Calu3 (cell line): Measurements from ENCODE around the gene B9D1. TPM values are rescaled to one million over a fixed set of nuclear protein-coding genes. Genes with fewer than 3 reads are reported as not detected.

Experiments
- BruUV-seq: library from RNA; stranded (reverse); fragments of 400-500 nt; replicated peaks from 2 replicates; lab custom pipeline; 2021; lab: Mats Ljungman, UMichigan
- CTCF ChIA-PET: fragments of 300-600 bp; sonication (Branson Sonifier 250); formaldehyde crosslinking; loops from one replicate; lab custom pipeline; 2022; ENCODE audit warnings: antibody characterized with exemption; lab: Charles Lee
- DNase-seq: peaks from one replicate; pipeline ENCODE4 v3.0.0; 2022
- H3K27ac Mint-ChIP-seq: one replicate; pipeline ENCODE4 v1.8.0; 2022; ENCODE audit warnings: mixed read lengths; ENCODE audit not compliant: unreplicated experiment
- H3K27me3 Mint-ChIP-seq: one replicate; pipeline ENCODE4 v1.8.0; 2022; ENCODE audit warnings: mixed read lengths; ENCODE audit not compliant: unreplicated experiment
- H3K36me3 Mint-ChIP-seq: one replicate; pipeline ENCODE4 v1.8.0; 2022; ENCODE audit warnings: mild to moderate bottlenecking, moderate library complexity, mixed read lengths; ENCODE audit not compliant: insufficient read depth, unreplicated experiment
- H3K4me1 Mint-ChIP-seq: one replicate; pipeline ENCODE4 v1.8.0; 2022; ENCODE audit warnings: mild to moderate bottlenecking, low read depth, mixed read lengths; ENCODE audit not compliant: unreplicated experiment
- H3K4me3 Mint-ChIP-seq: one replicate; pipeline ENCODE4 v1.8.0; 2022; ENCODE audit warnings: mild to moderate bottlenecking, low read depth, moderate library complexity, mixed read lengths; ENCODE audit not compliant: unreplicated experiment
- H3K9me3 Mint-ChIP-seq: one replicate; pipeline ENCODE4 v1.8.0; 2022; ENCODE audit warnings: low read depth, mixed read lengths; ENCODE audit not compliant: unreplicated experiment
- CTCF ChIP-seq: fragments of 200-600 bp; IDR thresholded peaks from one replicate; pipeline ENCODE4 v1.8.0; 2022; ENCODE audit warnings: antibody characterized with exemption; ENCODE audit not compliant: unreplicated experiment
- intact Hi-C: fragments of 100-400 bp; cut with micrococcal nuclease; formaldehyde crosslinking; loops from one replicate; pipeline ENCODE4 v1.10.0; 2022; ENCODE audit not compliant: unreplicated experiment
- total RNA-seq: library from RNA; stranded (reverse); gene quantifications from 2 replicates; pipeline ENCODE4 v1.2.3, GENCODE V29; 2022

The B9D1 gene
- total RNA-seq, 1 experiment from 2014 or later: 14.1 TPM

- no peaks in the 10 kb centered on the region for H3K27me3 Mint-ChIP-seq
- no peaks in the 10 kb centered on the region for H3K4me1 Mint-ChIP-seq
- CTCF ChIA-PET: no interaction called here
These were observed 25.5 kb upstream of the B9D1 start for GRCh38 chr17:19387921-19388521.

GRCh38 chr17:19386974-19387920, 24.7 kb upstream of the B9D1 start, which contains the start of gene MFAP4:
TSS of gene MFAP4 (minus strand) at chr17:19387190. CDS start at chr17:19387155, 35 bp downstream.
- CTCF ChIA-PET: interaction anchor here (0.6 kb wide), 1 partner anchor 1508 kb away, joined by 6 read pairs; no protein-coding TSS in a partner anchor
- Mint-ChIP-seq H3K4me3 (no peak within 1 kb of the TSS), H3K36me3 (peaks cover 8% of the 10 kb centered on the region), H3K27me3 (no peaks in the 10 kb centered on the region), H3K4me1 (no peaks in the 10 kb centered on the region), H3K9me3 (no peaks in the 10 kb centered on the region), H3K27ac (no peak within 1 kb of the TSS)
- TF ChIP-seq CTCF: no peak
- intact Hi-C loops: no loop called here
- no TSS peak for BruUV-seq
- no peak for DNase-seq

More at GRCh38 chr17:19387921-19388521, 25.5 kb upstream of the B9D1 start:
- Mint-ChIP-seq H3K9me3 (no peaks in the 10 kb centered on the region), H3K4me3 (no peak overlapping the region), H3K36me3 (peaks cover 5% of the 10 kb centered on the region), H3K27ac (no peak overlapping the region)
- no peak for DNase-seq
- no TSS peak for BruUV-seq
- intact Hi-C loops: no loop called here
- no peak for TF ChIP-seq CTCF

GRCh38 chr17:19386051-19386929, 23.8 kb upstream of the B9D1 start:
- no peak for DNase-seq
- no peak overlapping the region for H3K4me3 Mint-ChIP-seq

More at GRCh38 chr17:19386051-19386929, 23.8 kb upstream of the B9D1 start:
- CTCF ChIA-PET: no interaction called here
- Mint-ChIP-seq H3K27me3 (no peaks in the 10 kb centered on the region), H3K36me3 (peaks cover 10% of the 10 kb centered on the region), H3K27ac (no peak overlapping the region), H3K9me3 (no peaks in the 10 kb centered on the region), H3K4me1 (no peaks in the 10 kb centered on the region)
- TF ChIP-seq CTCF: no peak
- intact Hi-C loops: no loop called here
- BruUV-seq: no TSS peak
